Thyroid gland (tissue), 4 donors: Measurements from ENCODE around the gene EIF6. TPM values are rescaled to one million over a fixed set of nuclear protein-coding genes. Genes with fewer than 3 reads are reported as not detected.

Experiments
- DNase-seq, 2 donors: peaks; one replicate each; pipeline ENCODE4 v3.0.0-alpha.2; 2019
- H3K27ac ChIP-seq, 3 donors: fragments of 200-600 bp; sonication (generic); 1 replicate in 2 of 3; 2 replicates in 1 of 3; pipeline ENCODE4 v1.5.1; 2016 to 2019; ENCODE audit warnings: mild to moderate bottlenecking in 1 of 3, moderate library complexity in 1 of 3
- H3K27me3 ChIP-seq: fragments of 200-600 bp; sonication (generic); one replicate; pipeline ENCODE4 v1.5.1; 2019
- H3K36me3 ChIP-seq, 2 donors: fragments of 200-600 bp; sonication (generic); one replicate each; pipeline ENCODE4 v1.5.1; 2016 to 2019
- H3K4me1 ChIP-seq, 2 donors: fragments of 200-600 bp; sonication (generic); one replicate each; pipeline ENCODE4 v1.5.1; 2017 to 2019
- H3K4me3 ChIP-seq, 3 donors: fragments of 200-600 bp; sonication (generic); replicated peaks in 1 of 3; 1 replicate in 2 of 3; 2 replicates in 1 of 3; pipeline ENCODE4 v1.5.1; 2016; ENCODE audit warnings: mild to moderate bottlenecking in 1 of 3
- H3K9me3 ChIP-seq: fragments of 200-600 bp; sonication (generic); one replicate; pipeline ENCODE4 v1.5.1; 2017
- POLR2A ChIP-seq, 2 donors: fragments of 450-650 bp; IDR thresholded peaks; one replicate each; pipeline ENCODE4 v1.6.1; 2017; ENCODE audit warnings: antibody characterized with exemption in 2 of 2, mild to moderate bottlenecking in 2 of 2, moderate library complexity in 1 of 2
- WGBS, 2 donors: methylation state at CpG; one replicate each; pipeline ENCODE4 v1.1.5; 2017; 5-methylcytosine and 5-hydroxymethylcytosine counted together
- intact Hi-C: fragments of 100-400 bp; cut with DNase I; formaldehyde crosslinking; loops from one replicate; pipeline ENCODE4 v1.15.1; 2023
- total RNA-seq, 4 donors: library from RNA; depleted of rRNA; stranded (reverse); fragments of >200 nt; gene quantifications; one replicate each; pipeline ENCODE4 v1.2.3, GENCODE V29; 2016
- TF ChIP-seq, protein P1 (sequence below), 6 experiments: fragments of 200-600 bp in 3 of 6; fragments of 450-650 bp in 3 of 6; sonication (generic) in 3 of 6; IDR thresholded peaks; one replicate each; pipeline ENCODE4 v1.5.1; 2016 to 2019; ENCODE audit warnings: antibody characterized with exemption in 6 of 6, mild to moderate bottlenecking in 2 of 6, inconsistent platforms in 1 of 6, moderate library complexity in 1 of 6

The EIF6 gene
- total RNA-seq, 4 donors from 2014 or later, result 30.3 to 94.2 (median 65.7) TPM

DNA sequence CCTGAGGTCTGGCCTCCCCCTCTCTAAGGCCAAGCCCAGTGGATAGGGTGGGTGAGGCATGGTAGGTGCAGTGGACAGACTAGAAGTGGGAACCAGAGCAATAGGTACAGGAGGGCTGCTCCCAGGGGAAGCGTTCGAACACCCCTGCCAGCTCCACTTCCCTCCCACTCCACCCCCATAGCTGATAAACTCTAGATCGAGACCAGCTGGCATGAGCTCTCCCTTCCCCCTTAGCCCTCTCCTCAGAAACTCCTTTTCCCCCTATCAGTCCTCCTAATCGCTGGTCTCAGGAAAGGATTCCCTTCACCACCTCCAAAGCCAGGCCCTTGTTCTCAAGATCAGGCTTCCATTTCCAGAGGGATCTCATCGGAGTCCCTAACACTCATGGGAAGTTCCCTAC lies 13.7 kb upstream of the EIF6 start:
- Histone ChIP-seq H3K27ac (no peak overlapping the region), H3K4me3 (no peak overlapping the region), H3K36me3 (no peaks in the 10 kb centered on the region), H3K9me3 (no peaks in the 10 kb centered on the region), H3K27me3 (no peaks in the 10 kb centered on the region), H3K4me1 (no peaks in the 10 kb centered on the region)
- intact Hi-C loops, result no loop called here
- DNase-seq, result no peak
- no peak for TF ChIP-seq POLR2A (IDR thresholded peaks at IDR 0.05)
- TF ChIP-seq, protein P1, sequence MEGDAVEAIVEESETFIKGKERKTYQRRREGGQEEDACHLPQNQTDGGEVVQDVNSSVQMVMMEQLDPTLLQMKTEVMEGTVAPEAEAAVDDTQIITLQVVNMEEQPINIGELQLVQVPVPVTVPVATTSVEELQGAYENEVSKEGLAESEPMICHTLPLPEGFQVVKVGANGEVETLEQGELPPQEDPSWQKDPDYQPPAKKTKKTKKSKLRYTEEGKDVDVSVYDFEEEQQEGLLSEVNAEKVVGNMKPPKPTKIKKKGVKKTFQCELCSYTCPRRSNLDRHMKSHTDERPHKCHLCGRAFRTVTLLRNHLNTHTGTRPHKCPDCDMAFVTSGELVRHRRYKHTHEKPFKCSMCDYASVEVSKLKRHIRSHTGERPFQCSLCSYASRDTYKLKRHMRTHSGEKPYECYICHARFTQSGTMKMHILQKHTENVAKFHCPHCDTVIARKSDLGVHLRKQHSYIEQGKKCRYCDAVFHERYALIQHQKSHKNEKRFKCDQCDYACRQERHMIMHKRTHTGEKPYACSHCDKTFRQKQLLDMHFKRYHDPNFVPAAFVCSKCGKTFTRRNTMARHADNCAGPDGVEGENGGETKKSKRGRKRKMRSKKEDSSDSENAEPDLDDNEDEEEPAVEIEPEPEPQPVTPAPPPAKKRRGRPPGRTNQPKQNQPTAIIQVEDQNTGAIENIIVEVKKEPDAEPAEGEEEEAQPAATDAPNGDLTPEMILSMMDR (IDR thresholded peaks at IDR 0.05), result no peak
- WGBS, 2 donors, result 66 to 69% methylated on average over 5 of the region's 5 CpGs

DNA sequence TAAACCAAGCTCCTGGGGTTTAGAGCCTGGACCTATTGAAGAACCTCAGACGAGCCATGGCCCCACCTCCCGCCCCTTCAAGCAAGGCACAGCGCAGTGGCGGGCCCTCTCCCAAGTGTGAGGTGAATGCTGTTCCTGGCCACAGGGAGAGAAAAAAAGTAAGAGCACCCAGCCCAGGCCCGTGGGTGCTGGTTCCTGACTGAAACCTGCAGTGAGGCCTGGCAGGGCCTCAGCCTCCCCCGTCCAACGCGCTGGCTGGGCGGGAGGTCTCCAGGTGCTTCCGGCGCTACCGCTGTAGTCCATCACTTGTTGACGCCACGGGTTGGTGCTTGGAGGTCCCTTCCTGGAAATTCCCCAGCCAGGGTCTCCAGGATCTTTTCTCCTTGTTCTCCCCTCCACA lies 13.2 kb upstream of the EIF6 start:
- 85 to 87% methylated on average over 10 to 14 of the region's 14 CpGs for WGBS, 2 donors
- TF ChIP-seq POLR2A (IDR thresholded peaks at IDR 0.05), result no peak
- TF ChIP-seq, protein P1 (IDR thresholded peaks at IDR 0.05), result no peak
- DNase-seq, result no peak
- Histone ChIP-seq H3K27ac (no peak overlapping the region), H3K9me3 (no peaks in the 10 kb centered on the region), H3K36me3 (no peaks in the 10 kb centered on the region), H3K27me3 (no peaks in the 10 kb centered on the region), H3K4me1 (no peaks in the 10 kb centered on the region), H3K4me3 (no peak overlapping the region)
- intact Hi-C loops, result no loop called here

DNA sequence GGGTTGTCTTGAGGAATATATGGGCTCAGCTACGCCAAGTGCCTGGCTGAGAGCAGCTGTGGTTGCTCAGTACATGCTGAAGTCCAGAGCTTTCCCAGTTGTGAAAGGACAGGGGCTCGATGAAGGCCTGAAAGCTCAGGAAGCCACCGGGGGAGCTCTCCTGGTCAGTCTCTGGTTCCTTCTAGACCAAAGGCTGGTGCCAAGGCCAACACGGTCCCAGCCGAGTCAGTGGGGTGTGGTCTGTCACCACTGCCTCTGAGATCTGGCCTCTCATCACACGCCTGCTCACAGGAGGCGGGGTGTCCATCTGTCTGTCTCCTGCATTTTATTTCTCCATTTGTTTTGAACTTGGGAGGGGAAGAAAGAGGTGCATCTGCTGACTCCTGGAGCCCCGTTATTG lies 12.6 kb upstream of the EIF6 start:
- Histone ChIP-seq H3K36me3 (no peaks in the 10 kb centered on the region), H3K27me3 (no peaks in the 10 kb centered on the region), H3K9me3 (no peaks in the 10 kb centered on the region), H3K4me1 (no peaks in the 10 kb centered on the region), H3K27ac (no peak overlapping the region), H3K4me3 (no peak overlapping the region)
- WGBS, 2 donors, result 50 to 60% methylated on average over 6 to 7 of the region's 8 CpGs
- TF ChIP-seq POLR2A (IDR thresholded peaks at IDR 0.05), result no peak
- TF ChIP-seq, protein P1 (IDR thresholded peaks at IDR 0.05), result no peak
- intact Hi-C loops, result no loop called here
- no peak for DNase-seq

DNA sequence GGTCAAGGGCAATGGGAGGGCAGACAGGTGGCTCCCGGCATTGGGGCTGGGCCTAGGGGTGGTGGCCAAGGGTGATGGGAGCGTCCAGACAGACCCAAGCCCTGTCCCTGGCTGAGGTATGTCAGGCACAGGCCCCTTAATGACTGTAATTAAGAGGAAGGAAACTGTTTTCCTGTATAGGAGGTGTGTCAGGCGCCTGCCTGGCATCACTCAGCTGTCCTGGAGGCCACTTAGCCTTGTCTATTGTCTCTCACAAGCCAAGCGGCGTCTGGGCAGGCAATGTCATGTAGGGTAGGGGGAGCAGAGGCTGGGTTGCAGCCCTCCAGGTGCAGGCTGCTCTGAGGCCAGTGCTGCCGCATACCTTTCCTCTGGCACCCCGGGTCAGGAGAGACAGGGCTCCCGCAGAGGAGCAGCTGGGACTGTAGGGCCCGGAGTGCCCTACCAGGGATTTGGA lies 11.6 kb upstream of the EIF6 start:
- Histone ChIP-seq H3K27me3 (no peaks in the 10 kb centered on the region), H3K9me3 (no peaks in the 10 kb centered on the region), H3K27ac (no peak overlapping the region), H3K4me1 (no peaks in the 10 kb centered on the region), H3K4me3 (no peak overlapping the region), H3K36me3 (no peaks in the 10 kb centered on the region)
- intact Hi-C loops, result no loop called here
- 55 to 56% methylated on average over 3 to 9 of the region's 9 CpGs for WGBS, 2 donors
- no peak for DNase-seq
- TF ChIP-seq POLR2A (IDR thresholded peaks at IDR 0.05), result no peak
- TF ChIP-seq, protein P1 (IDR thresholded peaks at IDR 0.05), result no peak

DNA sequence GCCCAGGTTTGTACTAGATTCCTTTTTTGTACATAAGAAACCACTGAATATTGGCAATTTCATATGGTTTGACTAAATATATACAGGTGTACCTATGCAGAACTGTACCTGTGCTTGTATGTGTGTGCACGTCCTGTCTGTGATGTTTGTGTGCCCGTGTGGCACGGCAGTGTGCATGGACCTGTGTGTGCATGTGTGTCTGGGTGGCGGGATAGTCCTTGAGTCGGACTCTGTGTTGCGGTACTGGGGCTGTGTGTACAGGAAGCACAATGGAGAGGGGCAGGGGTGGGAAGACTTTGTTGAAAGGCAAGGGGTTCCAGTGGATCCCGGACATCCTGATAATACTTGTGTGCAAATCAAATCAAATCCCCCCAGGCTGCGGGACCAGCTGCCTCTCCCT lies 11.1 kb upstream of the EIF6 start:
- Histone ChIP-seq H3K4me3 (no peak overlapping the region), H3K9me3 (no peaks in the 10 kb centered on the region), H3K27me3 (no peaks in the 10 kb centered on the region), H3K27ac (no peak overlapping the region), H3K4me1 (no peaks in the 10 kb centered on the region), H3K36me3 (no peaks in the 10 kb centered on the region)
- 79 to 82% methylated on average over 8 of the region's 8 CpGs for WGBS, 2 donors
- TF ChIP-seq, protein P1 (IDR thresholded peaks at IDR 0.05), result no peak
- no peak for TF ChIP-seq POLR2A (IDR thresholded peaks at IDR 0.05)
- intact Hi-C loops, result no loop called here
- no peak for DNase-seq
